Activated T-cell treated with anti-CD3 and anti-CD28 coated beads for 1 hour (primary cell): ENCODE results near the gene PDZD2.
"Not testable (repeated sequence)": the region's sequence is repeated elsewhere in the genome, so short reads cannot be mapped to it uniquely, and the experiment has no call there.

Experiments used
- DNase-seq: peaks from one replicate; pipeline ENCODE4 v3.0.0-alpha.2; 2020; ENCODE audit warnings: low read depth

PDZD2 gene

GRCh38 chr5:31733371-31733770 is 94.4 kb downstream of the PDZD2 start:
- no peak for DNase-seq

GRCh38 chr5:31736127-31736526 is 97.2 kb downstream of the PDZD2 start:
- DNase-seq, result no peak

DNA sequence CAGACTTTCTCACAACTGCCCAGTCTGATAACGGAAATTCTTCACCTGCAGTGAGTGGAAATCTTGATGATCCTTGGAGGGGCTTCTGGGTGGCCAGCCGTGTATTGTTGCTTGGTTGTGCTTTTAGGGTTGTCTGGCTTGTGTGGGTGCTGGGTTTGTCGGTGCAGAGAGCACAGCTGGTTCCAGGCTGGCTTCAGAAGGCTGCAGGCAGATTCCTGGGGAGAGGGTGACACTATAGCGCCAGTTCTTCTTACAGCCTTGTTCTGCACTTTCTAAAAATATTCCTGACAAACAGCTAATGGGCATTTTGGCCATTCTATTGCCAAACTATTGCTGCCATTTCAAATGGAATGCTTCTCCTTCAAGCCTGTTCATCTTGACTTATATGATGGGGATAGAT is 99.3 kb downstream of the PDZD2 start:
- DNase-seq, result no peak

- no peak for DNase-seq
Observed at GRCh38 chr5:31741496-31741895, 102.6 kb downstream of the PDZD2 start.

GRCh38 chr5:31743678-31744077 is 104.7 kb downstream of the PDZD2 start:
- DNase-seq, result no peak

- no peak for DNase-seq
Observed at GRCh38 chr5:31748458-31749172, 109.7 kb downstream of the PDZD2 start.

GRCh38 chr5:31750215-31750614 is 111.3 kb downstream of the PDZD2 start:
- DNase-seq, result no peak

DNA sequence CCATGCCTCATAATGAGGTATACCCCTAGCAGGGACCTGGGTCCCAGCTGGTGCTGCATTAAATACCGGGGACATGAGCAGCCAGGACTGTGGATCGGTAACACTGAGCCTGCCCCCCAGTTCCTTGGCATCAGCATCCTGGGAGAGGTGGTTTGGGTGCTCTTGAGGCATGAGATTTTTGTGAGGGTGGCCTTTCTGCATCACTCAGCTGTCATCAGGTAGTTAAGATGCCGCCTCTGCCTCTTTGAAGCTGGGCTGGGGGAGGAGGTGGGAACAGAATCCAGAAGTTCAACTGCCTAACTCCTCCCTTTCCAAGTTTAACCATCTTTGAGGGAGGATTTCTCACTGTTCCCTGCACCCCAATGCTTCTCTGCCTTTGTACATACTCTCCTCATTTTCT is 112.7 kb downstream of the PDZD2 start:
- no peak for DNase-seq

GRCh38 chr5:31753700-31754357 is 114.9 kb downstream of the PDZD2 start:
- no peak for DNase-seq

DNA sequence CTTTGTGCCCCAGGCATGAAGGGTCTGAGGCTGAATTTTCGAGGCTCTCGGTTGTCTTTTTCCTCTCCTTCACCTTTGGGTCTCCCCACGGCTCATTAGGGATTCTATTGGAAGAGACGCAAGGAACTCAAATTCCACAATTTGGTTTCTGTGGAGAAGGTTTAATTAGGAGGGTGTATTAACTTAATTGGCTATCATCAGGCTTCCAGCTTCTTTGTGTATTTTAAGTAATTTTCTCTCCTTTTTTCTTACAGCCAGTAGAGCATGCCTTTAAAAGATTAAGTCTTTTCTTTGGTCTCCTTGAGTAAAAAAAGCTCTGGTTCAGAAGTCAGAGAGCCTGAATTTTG is 115.4 kb downstream of the PDZD2 start:
- DNase-seq, result no peak

DNA sequence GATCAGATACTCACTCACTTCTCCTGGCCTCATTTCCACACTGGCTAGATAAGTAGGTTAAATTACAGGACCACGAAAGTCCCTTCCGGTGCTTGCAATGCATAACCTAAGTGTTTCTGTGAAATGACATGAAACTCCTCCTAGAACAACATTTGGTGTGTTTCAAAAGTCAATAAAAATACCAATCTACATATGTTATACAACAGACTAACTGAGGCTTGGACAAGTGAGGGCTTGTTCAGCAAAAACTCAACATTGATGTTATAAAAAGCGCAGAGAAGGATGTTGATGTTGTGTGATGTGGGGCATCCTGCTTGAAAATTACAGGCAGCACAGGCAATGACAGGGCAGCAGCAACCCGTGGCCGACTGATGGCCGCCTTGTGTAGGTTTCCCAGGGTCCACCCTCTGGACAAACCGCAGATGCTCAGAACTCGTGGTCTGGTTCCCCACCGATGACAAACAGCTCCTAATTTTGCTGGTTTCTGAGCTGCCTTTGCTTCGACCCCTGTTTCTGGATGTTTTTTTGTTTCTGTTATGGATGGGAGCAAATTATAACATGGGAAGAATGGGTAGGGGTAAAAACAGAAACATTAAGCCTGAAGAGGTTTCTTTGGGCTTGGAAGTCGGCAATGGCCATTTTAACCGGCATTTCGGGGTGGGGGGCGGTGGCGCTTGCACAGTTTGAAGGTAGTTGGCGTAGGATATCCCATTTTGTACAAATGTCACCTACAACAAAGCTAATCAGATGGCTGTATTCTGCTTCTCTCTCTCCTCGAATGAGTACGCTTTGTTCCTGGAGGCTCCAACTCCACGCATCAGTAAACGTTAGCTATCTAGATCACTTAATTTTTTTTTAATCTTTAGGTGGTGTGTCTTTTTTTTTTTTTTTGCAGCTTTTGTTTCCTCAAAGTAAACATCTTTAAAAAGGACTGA is 116.1 kb downstream of the PDZD2 start:
- DNase-seq, result no peak

- no peak for DNase-seq
Observed at GRCh38 chr5:31755676-31756230, 116.8 kb downstream of the PDZD2 start.

- DNase-seq, result no peak
Observed at GRCh38 chr5:31757806-31758205, 118.9 kb downstream of the PDZD2 start.

DNA sequence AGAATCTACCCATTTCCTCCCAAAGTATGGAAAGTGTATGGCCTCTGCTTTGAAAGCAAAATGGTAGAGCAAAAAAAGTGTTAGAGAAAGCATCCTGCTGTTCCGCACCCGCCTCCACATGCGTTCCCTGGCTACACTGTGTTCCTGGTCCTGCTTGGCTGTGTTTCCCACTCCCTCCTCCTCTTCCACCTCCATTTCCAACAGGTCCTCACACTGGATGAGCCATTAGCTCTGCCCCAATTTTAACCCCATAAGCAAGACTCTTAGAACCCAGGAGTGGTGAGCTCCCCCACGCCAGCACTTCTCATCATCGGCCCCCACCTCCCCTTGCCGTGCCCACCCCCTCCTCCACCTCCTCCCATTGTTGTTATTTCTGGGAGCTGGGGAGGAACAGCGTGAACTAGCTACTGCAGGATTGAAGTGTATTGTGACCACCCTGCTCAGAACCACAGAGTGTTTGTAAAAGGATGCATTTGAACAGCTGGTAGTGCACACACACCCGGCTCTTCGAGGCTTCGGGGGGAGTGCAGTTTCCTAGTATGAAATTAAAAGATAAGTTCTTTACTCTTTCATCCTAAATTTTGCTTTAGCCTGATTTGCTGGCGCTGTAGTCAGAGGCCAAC is 120.0 kb downstream of the PDZD2 start:
- no peak for DNase-seq

- DNase-seq, result no peak
Observed at GRCh38 chr5:31759925-31760324, 121.0 kb downstream of the PDZD2 start.

GRCh38 chr5:31761877-31762276 is 122.9 kb downstream of the PDZD2 start:
- DNase-seq, result no peak

- no peak for DNase-seq
Observed at GRCh38 chr5:31763424-31763823, 124.5 kb downstream of the PDZD2 start.

DNA sequence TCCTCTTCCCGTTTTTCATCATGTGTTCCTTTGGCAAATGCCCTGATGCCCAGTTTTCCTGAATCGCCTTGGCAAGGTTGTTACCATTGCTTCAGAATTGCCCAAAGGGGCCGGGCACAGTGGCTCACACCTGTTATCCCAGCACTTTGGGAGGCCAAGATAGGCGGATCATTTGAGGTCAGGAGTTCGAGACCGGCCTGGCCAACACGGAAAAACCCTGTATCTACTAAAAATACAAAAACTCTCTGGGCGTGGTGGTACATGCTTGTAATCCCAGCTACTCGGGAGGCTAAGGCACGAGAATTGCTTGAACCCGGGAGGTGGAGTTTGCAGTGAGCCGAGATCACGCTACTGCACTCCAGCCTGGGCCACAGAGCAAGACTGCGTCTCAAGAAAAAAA is 125.8 kb downstream of the PDZD2 start:
- DNase-seq, result not testable (repeated sequence)

GRCh38 chr5:31767335-31768031 is 128.6 kb downstream of the PDZD2 start:
- no peak for DNase-seq

- no peak for DNase-seq
Observed at GRCh38 chr5:31768046-31768445, 129.1 kb downstream of the PDZD2 start.

DNA sequence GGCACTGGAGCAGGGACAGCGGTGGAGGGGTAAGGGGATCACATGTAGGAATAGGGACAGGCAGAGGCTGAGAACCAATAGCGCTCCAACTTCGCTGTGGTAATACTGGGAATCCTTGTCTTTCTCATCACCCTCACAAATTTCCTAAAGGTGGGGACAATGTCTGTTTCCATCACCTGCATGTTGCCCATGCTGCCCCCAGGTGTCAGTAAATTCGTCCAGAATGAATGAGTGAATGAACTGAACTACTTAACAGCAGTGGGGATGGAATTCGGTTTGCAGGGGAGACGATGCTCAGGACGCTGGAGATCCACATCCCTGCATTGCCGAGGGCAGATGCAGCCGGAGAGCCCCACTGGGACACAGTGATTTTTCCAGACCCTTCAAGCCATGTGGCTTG is 129.9 kb downstream of the PDZD2 start:
- DNase-seq, result no peak

GRCh38 chr5:31769530-31769929 is 130.6 kb downstream of the PDZD2 start:
- DNase-seq, result no peak
